Natural killer cell (primary cell): ENCODE measurements around the gene KIF1B. TPM values are rescaled to one million over a fixed set of nuclear protein-coding genes. Genes with fewer than 3 reads are reported as not detected.
"Not testable (repeated sequence)": the region's sequence is repeated elsewhere in the genome, so short reads cannot be mapped to it uniquely, and the experiment has no call there.

Experiments used
- ATAC-seq, 3 donors: fragments of 150-1000 bp in 2 of 3; fragments of 200-7000 bp in 1 of 3; cut with Tn5 transposase; 1 replicate in 1 of 3; 2 replicates in 2 of 3; pipeline ENCODE4 v1.10.0; 2021; ENCODE audit warnings: mild to moderate bottlenecking in 2 of 3, moderate library complexity in 2 of 3
- DNase-seq, 2 donors: peaks; one replicate each; pipeline versions ENCODE4 v3.0.0 to v3.0.0-alpha.2; 2013 to 2021; ENCODE audit warnings: mixed read lengths in 1 of 2
- H3K27ac ChIP-seq: one replicate; pipeline ENCODE4 v1.5.1; 2013; ENCODE audit warnings: mild to moderate bottlenecking, low read length
- H3K27me3 ChIP-seq: one replicate; pipeline ENCODE4 v1.6.1; 2013; ENCODE audit warnings: low read length; ENCODE audit not compliant: control insufficient read depth, insufficient read depth
- H3K36me3 ChIP-seq: one replicate; pipeline ENCODE4 v1.6.1; 2013; ENCODE audit warnings: low read length; ENCODE audit not compliant: control insufficient read depth, insufficient read depth
- H3K4me1 ChIP-seq: one replicate; pipeline ENCODE4 v1.6.1; 2013; ENCODE audit warnings: low read length; ENCODE audit not compliant: control insufficient read depth, insufficient read depth
- H3K4me3 ChIP-seq: one replicate; pipeline ENCODE4 v1.5.1; 2013; ENCODE audit warnings: low read length
- H3K9me3 ChIP-seq: one replicate; pipeline ENCODE4 v1.6.1; 2013; ENCODE audit warnings: low read length; ENCODE audit not compliant: control insufficient read depth, insufficient read depth
- H3K27ac Mint-ChIP-seq, 2 donors: one replicate each; pipeline ENCODE4 v1.8.0; 2022; ENCODE audit warnings: mild to moderate bottlenecking in 2 of 2, mixed read lengths in 2 of 2, moderate library complexity in 1 of 2
- H3K27me3 Mint-ChIP-seq, 2 donors: one replicate each; pipeline ENCODE4 v1.8.0; 2022; ENCODE audit warnings: low read depth in 2 of 2, mixed read lengths in 2 of 2
- H3K36me3 Mint-ChIP-seq: one replicate; pipeline ENCODE4 v1.8.0; 2022; ENCODE audit warnings: mixed read lengths
- H3K4me1 Mint-ChIP-seq, 2 donors: one replicate each; pipeline ENCODE4 v1.8.0; 2022; ENCODE audit warnings: mixed read lengths in 2 of 2
- H3K4me3 Mint-ChIP-seq: one replicate; pipeline ENCODE4 v1.8.0; 2022; ENCODE audit warnings: mild to moderate bottlenecking, moderate library complexity, mixed read lengths
- H3K9me3 Mint-ChIP-seq, 2 donors: one replicate each; pipeline ENCODE4 v1.8.0; 2022; ENCODE audit warnings: mixed read lengths in 2 of 2
- WGBS: methylation state at CpG from one replicate; pipeline ENCODE4 v1.1.7; 2013; ENCODE audit warnings: missing lambda C conversion rate; ENCODE audit not compliant: insufficient coverage; 5-methylcytosine and 5-hydroxymethylcytosine counted together
- intact Hi-C: fragments of 100-400 bp; cut with micrococcal nuclease; formaldehyde crosslinking; loops from one replicate; pipeline ENCODE4 v1.14.2; 2022
- total RNA-seq, 4 donors: library from RNA; stranded (reverse); fragments of 120-200 nt in 1 of 4; gene quantifications; one replicate each; pipeline versions ENCODE4 v1.2.3 to v1.2.4, GENCODE V29; 2013 to 2022
- TF ChIP-seq, protein P1 (sequence below): fragments of 200-600 bp; IDR thresholded peaks from one replicate; pipeline ENCODE4 v1.8.0; 2022; ENCODE audit warnings: antibody characterized with exemption

Gene KIF1B
- total RNA-seq, 3 donors from 2014 or later (not counting 1 experiment from before 2014, with no cell fraction given): 15.2 to 22.0 (median 16.3) TPM

GRCh38 chr1:10195570-10195969 is 14.8 kb upstream of the KIF1B start:
- TF ChIP-seq, protein P1, sequence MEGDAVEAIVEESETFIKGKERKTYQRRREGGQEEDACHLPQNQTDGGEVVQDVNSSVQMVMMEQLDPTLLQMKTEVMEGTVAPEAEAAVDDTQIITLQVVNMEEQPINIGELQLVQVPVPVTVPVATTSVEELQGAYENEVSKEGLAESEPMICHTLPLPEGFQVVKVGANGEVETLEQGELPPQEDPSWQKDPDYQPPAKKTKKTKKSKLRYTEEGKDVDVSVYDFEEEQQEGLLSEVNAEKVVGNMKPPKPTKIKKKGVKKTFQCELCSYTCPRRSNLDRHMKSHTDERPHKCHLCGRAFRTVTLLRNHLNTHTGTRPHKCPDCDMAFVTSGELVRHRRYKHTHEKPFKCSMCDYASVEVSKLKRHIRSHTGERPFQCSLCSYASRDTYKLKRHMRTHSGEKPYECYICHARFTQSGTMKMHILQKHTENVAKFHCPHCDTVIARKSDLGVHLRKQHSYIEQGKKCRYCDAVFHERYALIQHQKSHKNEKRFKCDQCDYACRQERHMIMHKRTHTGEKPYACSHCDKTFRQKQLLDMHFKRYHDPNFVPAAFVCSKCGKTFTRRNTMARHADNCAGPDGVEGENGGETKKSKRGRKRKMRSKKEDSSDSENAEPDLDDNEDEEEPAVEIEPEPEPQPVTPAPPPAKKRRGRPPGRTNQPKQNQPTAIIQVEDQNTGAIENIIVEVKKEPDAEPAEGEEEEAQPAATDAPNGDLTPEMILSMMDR: no peak
- Mint-ChIP-seq H3K9me3 (no peaks in the 10 kb centered on the region), H3K4me1 (no peaks in the 10 kb centered on the region), H3K27ac (no peak overlapping the region), H3K27me3 (peaks cover 0 to 9% of the 10 kb centered on the region in 2 donors), H3K4me3 (no peak overlapping the region), H3K36me3 (no peaks in the 10 kb centered on the region)
- Histone ChIP-seq H3K4me1 (no peaks in the 10 kb centered on the region), H3K27ac (no peak overlapping the region), H3K27me3 (no peaks in the 10 kb centered on the region), H3K36me3 (no peaks in the 10 kb centered on the region), H3K4me3 (no peak overlapping the region), H3K9me3 (no peaks in the 10 kb centered on the region)
- DNase-seq (no peak), ATAC-seq (no peak)
- WGBS: 95% methylated on average over 6 of the region's 6 CpGs
- intact Hi-C loops: no loop called here

DNA sequence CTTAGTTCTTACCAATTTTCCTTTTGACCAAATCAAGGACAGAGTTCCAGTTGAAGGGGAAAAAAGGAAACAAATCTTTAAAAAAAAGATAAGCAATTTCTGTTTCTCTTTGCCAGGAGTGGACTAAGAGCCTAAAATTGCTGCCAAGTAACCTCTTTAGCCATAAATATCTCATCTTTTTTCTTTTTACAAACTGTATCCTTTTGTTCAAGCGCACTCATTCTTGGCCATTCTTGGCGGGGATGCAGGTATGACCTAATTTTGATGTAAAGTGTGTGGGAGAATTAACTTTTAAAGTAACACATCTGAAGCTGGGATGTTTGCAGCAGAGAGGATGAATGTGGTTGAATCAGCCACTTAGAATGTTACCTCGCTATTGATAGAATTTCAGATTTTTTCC is 13.4 kb upstream of the KIF1B start:
- H3K36me3 Mint-ChIP-seq: no peaks in the 10 kb centered on the region
- Histone ChIP-seq H3K36me3 (no peaks in the 10 kb centered on the region), H3K27ac (no peak overlapping the region), H3K27me3 (no peaks in the 10 kb centered on the region), H3K4me1 (no peaks in the 10 kb centered on the region), H3K4me3 (no peak overlapping the region), H3K9me3 (no peaks in the 10 kb centered on the region)
- H3K4me1 Mint-ChIP-seq: no peaks in the 10 kb centered on the region
- H3K27ac Mint-ChIP-seq: no peak overlapping the region
- H3K27me3 Mint-ChIP-seq: peaks cover 0 to 9% of the 10 kb centered on the region in 2 donors
- intact Hi-C loops: no loop called here
- no peak for DNase-seq
- 100% methylated on average over 1 of the region's 3 CpGs for WGBS
- TF ChIP-seq, protein P1: no peak
- H3K4me3 Mint-ChIP-seq: no peak overlapping the region
- H3K9me3 Mint-ChIP-seq: no peaks in the 10 kb centered on the region
- ATAC-seq: no peak

DNA sequence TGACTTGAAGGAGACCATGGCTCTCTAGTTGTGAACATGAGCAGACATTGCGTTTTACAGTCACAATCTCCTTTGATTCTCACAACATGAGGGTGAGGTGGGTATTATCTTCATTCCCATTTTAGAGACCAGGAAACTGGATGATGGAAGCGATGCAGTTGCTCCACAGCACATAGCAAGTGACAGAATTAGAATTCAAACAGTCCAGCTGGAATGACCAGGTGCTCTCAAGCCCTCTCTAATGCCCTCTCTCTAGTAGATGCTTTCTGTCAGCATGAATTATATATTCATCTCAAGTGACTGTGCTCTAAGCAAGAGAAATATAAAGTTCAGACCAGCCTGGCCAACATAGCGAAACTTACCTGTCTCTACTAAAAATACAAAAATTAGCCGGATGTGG is 9.8 kb upstream of the KIF1B start:
- Mint-ChIP-seq H3K36me3 (no peaks in the 10 kb centered on the region), H3K9me3 (no peaks in the 10 kb centered on the region), H3K27me3 (peaks cover 0 to 2% of the 10 kb centered on the region in 2 donors), H3K4me1 (no peaks in the 10 kb centered on the region), H3K27ac (no peak overlapping the region), H3K4me3 (no peak overlapping the region)
- Histone ChIP-seq H3K4me3 (no peak overlapping the region), H3K27me3 (no peaks in the 10 kb centered on the region), H3K4me1 (no peaks in the 10 kb centered on the region), H3K27ac (no peak overlapping the region), H3K9me3 (no peaks in the 10 kb centered on the region), H3K36me3 (no peaks in the 10 kb centered on the region)
- no peak for ATAC-seq
- 85% methylated on average over 4 of the region's 4 CpGs for WGBS
- TF ChIP-seq, protein P1: no peak
- DNase-seq: no peak
- intact Hi-C loops: no loop called here

DNA sequence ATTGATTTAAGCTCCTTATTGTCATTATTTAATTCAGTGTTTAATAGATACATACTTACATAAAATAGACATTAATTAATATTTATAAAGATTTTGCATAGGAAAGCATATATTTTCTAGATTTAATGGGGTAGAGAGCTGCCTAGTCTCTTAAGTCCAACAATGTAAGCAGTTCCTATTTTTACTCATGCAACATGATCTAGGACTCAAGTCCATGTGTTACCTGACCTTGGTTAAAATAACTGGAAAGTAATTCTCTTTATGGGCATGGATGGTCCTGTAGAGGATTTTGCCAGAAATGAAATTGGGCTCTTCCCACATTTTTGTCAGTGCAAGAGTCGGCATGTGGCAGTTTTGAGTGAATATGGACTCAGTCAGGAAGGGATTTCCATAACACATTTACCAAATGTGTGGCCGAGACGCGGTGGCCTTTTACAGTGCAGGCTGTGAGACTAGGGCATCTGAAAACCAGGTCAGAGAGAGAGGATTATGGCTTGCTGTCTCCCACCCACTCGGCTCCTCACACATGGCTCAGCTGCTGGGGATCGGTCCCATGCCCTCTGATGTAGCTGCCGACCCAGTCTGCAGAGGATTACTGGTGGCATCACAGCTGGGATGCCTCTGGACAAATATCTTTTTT is 6.2 kb upstream of the KIF1B start:
- H3K27ac Mint-ChIP-seq: no peak overlapping the region
- Histone ChIP-seq H3K4me3 (no peak overlapping the region), H3K36me3 (no peaks in the 10 kb centered on the region), H3K9me3 (no peaks in the 10 kb centered on the region), H3K27me3 (peaks cover under 1% of the 10 kb centered on the region), H3K4me1 (no peaks in the 10 kb centered on the region), H3K27ac (no peak overlapping the region)
- H3K4me3 Mint-ChIP-seq: no peak overlapping the region
- WGBS: 87% methylated on average over 7 of the region's 7 CpGs
- no peaks in the 10 kb centered on the region for H3K27me3 Mint-ChIP-seq
- H3K9me3 Mint-ChIP-seq: no peaks in the 10 kb centered on the region
- no peaks in the 10 kb centered on the region for H3K4me1 Mint-ChIP-seq
- no peaks in the 10 kb centered on the region for H3K36me3 Mint-ChIP-seq
- TF ChIP-seq, protein P1: no peak
- ATAC-seq (no peak), DNase-seq (no peak)
- intact Hi-C loops: no loop called here

DNA sequence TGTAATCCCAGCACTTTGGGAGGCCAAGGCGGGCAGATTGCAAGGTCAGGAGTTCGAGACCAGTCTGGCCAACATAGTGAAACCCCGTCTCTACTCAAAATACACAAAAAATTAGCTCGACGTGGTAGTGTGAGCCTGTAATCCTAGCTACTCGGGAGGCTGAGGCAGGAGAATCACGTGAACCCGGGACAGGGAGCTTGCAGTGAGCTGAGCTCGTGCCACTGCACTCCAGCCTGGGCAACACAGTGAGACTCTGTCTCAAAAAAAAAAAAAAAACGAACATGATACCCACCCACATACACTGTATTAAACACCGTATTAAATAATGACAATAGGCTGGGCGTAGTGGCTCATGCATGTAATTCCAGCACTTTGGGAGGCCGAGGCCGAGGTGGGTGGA is 5.2 kb upstream of the KIF1B start:
- H3K4me3 Mint-ChIP-seq, H3K4me1 ChIP-seq, intact Hi-C loops, H3K4me3 ChIP-seq, H3K36me3 Mint-ChIP-seq, H3K27ac ChIP-seq, H3K9me3 ChIP-seq, H3K27me3 ChIP-seq, H3K4me1 Mint-ChIP-seq, H3K27me3 Mint-ChIP-seq, H3K36me3 ChIP-seq, H3K9me3 Mint-ChIP-seq, DNase-seq, H3K27ac Mint-ChIP-seq, ATAC-seq: not testable (repeated sequence)
- 88% methylated on average over 13 of the region's 14 CpGs for WGBS
